Liver (tissue), 3 donors: ENCODE results near the gene LHPP.
"Not testable (repeated sequence)": the region's sequence is repeated elsewhere in the genome, so short reads cannot be mapped to it uniquely, and the experiment has no call there.

Experiments
- ATF3 ChIP-seq: IDR thresholded peaks from 2 replicates; pipeline ENCODE4 v1.6.1; 2016; ENCODE audit warnings: antibody characterized with exemption
- CTCF ChIP-seq: fragments of 150-350 bp; IDR thresholded peaks from 2 replicates; pipeline ENCODE4 v1.5.1; 2017; ENCODE audit warnings: improper control_type of control experiment, low read depth, low read length; ENCODE audit not compliant: missing input control
- EGR1 ChIP-seq, 2 donors: IDR thresholded peaks; 2 replicates each; pipeline ENCODE4 v1.6.1; 2016 to 2018; ENCODE audit warnings: antibody characterized with exemption in 2 of 2, low read depth in 2 of 2
- JUND ChIP-seq, 2 donors: IDR thresholded peaks; 2 replicates each; pipeline ENCODE4 v1.6.1; 2016; ENCODE audit warnings: antibody characterized with exemption in 2 of 2
- RAD21 ChIP-seq, 2 donors: IDR thresholded peaks; 2 replicates each; pipeline ENCODE4 v1.6.1; 2016; ENCODE audit warnings: antibody characterized with exemption in 2 of 2, mild to moderate bottlenecking in 2 of 2
- REST ChIP-seq: IDR thresholded peaks from 2 replicates; pipeline ENCODE4 v1.6.1; 2016; ENCODE audit warnings: antibody characterized with exemption, mild to moderate bottlenecking
- RXRA ChIP-seq, 2 donors: IDR thresholded peaks; 2 replicates each; pipeline ENCODE4 v1.6.1; 2017 to 2018; ENCODE audit warnings: antibody characterized with exemption in 2 of 2, mild to moderate bottlenecking in 1 of 2
- TAF1 ChIP-seq: conservative IDR thresholded peaks from 2 replicates; pipeline ENCODE4 v1.6.1; 2016; ENCODE audit warnings: antibody characterized with exemption, mild to moderate bottlenecking
- YY1 ChIP-seq: IDR thresholded peaks from 2 replicates; pipeline ENCODE4 v1.6.1; 2016; ENCODE audit warnings: antibody characterized with exemption, mild to moderate bottlenecking
- ZBTB33 ChIP-seq: IDR thresholded peaks from 2 replicates; pipeline ENCODE4 v1.6.1; 2016; ENCODE audit warnings: antibody characterized with exemption
- donor health status: healthy.
- donor health status: healthy.

- TF ChIP-seq JUND (IDR thresholded peaks at IDR 0.05); CTCF; ZBTB33; YY1; EGR1 (IDR thresholded peaks at IDR 0.05; ENCODE audit: low read depth in 2 of 2); ATF3; REST; TAF1; RAD21 (IDR thresholded peaks at IDR 0.05); RXRA (IDR thresholded peaks at IDR 0.05): not testable (repeated sequence)
Observed at GRCh38 chr10:124588341-124588735, 126.7 kb downstream of the LHPP start.
